Smooth muscle cell (in vitro differentiated cells): ENCODE data around the gene AHCYL2. TPM values are rescaled to one million over a fixed set of nuclear protein-coding genes. Genes with fewer than 3 reads are reported as not detected.

Source experiments
- DNase-seq: peaks from one replicate; lab custom pipeline; 2025; ENCODE audit not compliant: unreplicated experiment; lab: John Stamatoyannopoulos, UW
- H2AFZ ChIP-seq: fragments of 200-600 bp; sonication (generic); 2 replicates; pipeline ENCODE4 v1.6.0; 2016; ENCODE audit warnings: antibody characterized with exemption, low read depth, mild to moderate bottlenecking
- H3F3A ChIP-seq: fragments of 200-600 bp; sonication (generic); 2 replicates; pipeline ENCODE4 v1.6.0; 2017; ENCODE audit warnings: antibody characterized with exemption, low read depth
- H3K27ac ChIP-seq: fragments of 200-600 bp; sonication (generic); 2 replicates; pipeline ENCODE4 v1.5.1; 2016; ENCODE audit warnings: low read depth, mild to moderate bottlenecking
- H3K27me3 ChIP-seq: fragments of 200-600 bp; sonication (generic); 2 replicates; pipeline ENCODE4 v1.6.1; 2016; ENCODE audit warnings: low read depth, mild to moderate bottlenecking
- H3K36me3 ChIP-seq: fragments of 200-600 bp; sonication (generic); 2 replicates; pipeline ENCODE4 v1.5.1; 2016; ENCODE audit warnings: low read depth
- H3K4me1 ChIP-seq: fragments of 200-600 bp; sonication (generic); 2 replicates; pipeline ENCODE4 v1.5.1; 2016; ENCODE audit warnings: low read depth
- H3K4me2 ChIP-seq: fragments of 200-600 bp; sonication (generic); 2 replicates; pipeline ENCODE4 v1.6.0; 2016; ENCODE audit warnings: mild to moderate bottlenecking
- H3K4me3 ChIP-seq: fragments of 200-600 bp; sonication (generic); 2 replicates; pipeline ENCODE4 v1.5.1; 2016; ENCODE audit warnings: mild to moderate bottlenecking
- H3K79me2 ChIP-seq: fragments of 200-600 bp; sonication (generic); 2 replicates; pipeline ENCODE4 v1.6.0; 2016; ENCODE audit warnings: low read depth, mild to moderate bottlenecking
- H3K9ac ChIP-seq: fragments of 200-600 bp; sonication (generic); 2 replicates; pipeline ENCODE4 v1.6.0; 2016; ENCODE audit warnings: low read depth
- H3K9me3 ChIP-seq: fragments of 200-600 bp; sonication (generic); replicated peaks from 2 replicates; pipeline ENCODE4 v1.5.1; 2016; ENCODE audit warnings: low read depth
- H4K20me1 ChIP-seq: fragments of 200-600 bp; sonication (generic); 2 replicates; pipeline ENCODE4 v1.6.0; 2016; ENCODE audit warnings: low read depth
- WGBS: methylation state at CpG from one replicate; pipeline ENCODE4 v1.1.7; 2016; ENCODE audit warnings: low lambda C conversion rate; 5-methylcytosine and 5-hydroxymethylcytosine counted together
- polyA plus RNA-seq: library from polyadenylated mRNA; unstranded; fragments of >200 nt; fragmentation: Nextera tagmentation; extraction: Ambion mirVana; gene quantifications from 2 replicates; pipeline ENCODE4 v1.2.1, GENCODE V29; 2016
- total RNA-seq: library from RNA; depleted of rRNA; stranded (reverse); fragments of >200 nt; gene quantifications from 2 replicates; pipeline ENCODE4 v1.2.3, GENCODE V29; 2014
- TF ChIP-seq, protein P1 (sequence below): fragments of 200-600 bp; sonication (generic); IDR thresholded peaks from 2 replicates; pipeline ENCODE4 v1.5.1; 2017; ENCODE audit warnings: borderline replicate concordance, mild to moderate bottlenecking, antibody characterized with exemption; ENCODE audit not compliant: insufficient read depth, poor library complexity, severe bottlenecking

The AHCYL2 gene
- total and polyA plus RNA-seq, 2 experiments from 2014 or later, result 6.3 to 7.3 TPM

DNA sequence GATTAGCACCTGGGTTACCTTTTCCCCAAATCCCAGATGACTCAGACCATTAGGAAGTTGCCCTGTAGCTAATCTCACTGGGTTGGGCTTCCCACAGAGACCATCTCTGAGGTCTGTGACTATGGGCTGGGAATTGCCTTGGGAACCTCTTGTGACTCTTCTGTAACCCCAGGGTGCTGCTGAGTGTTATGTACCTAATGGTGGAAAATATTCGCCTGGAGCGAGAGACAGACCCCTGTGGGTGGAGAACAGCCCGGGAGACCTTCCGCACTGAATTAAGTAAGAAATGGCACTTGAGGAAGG is 229.4 kb downstream of the AHCYL2 start:
- H3F3A ChIP-seq, result no peaks in the 10 kb centered on the region
- DNase-seq, result no peak
- no peak overlapping the region for H2AFZ ChIP-seq
- no peaks in the 10 kb centered on the region for H3K27me3 ChIP-seq
- H3K9ac ChIP-seq, result no peak overlapping the region
- H3K4me3 ChIP-seq, result no peak overlapping the region
- no peak overlapping the region for H3K27ac ChIP-seq
- TF ChIP-seq, protein P1, sequence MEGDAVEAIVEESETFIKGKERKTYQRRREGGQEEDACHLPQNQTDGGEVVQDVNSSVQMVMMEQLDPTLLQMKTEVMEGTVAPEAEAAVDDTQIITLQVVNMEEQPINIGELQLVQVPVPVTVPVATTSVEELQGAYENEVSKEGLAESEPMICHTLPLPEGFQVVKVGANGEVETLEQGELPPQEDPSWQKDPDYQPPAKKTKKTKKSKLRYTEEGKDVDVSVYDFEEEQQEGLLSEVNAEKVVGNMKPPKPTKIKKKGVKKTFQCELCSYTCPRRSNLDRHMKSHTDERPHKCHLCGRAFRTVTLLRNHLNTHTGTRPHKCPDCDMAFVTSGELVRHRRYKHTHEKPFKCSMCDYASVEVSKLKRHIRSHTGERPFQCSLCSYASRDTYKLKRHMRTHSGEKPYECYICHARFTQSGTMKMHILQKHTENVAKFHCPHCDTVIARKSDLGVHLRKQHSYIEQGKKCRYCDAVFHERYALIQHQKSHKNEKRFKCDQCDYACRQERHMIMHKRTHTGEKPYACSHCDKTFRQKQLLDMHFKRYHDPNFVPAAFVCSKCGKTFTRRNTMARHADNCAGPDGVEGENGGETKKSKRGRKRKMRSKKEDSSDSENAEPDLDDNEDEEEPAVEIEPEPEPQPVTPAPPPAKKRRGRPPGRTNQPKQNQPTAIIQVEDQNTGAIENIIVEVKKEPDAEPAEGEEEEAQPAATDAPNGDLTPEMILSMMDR, result no peak
- WGBS, result 75% methylated on average over 4 of the region's 4 CpGs
- no peaks in the 10 kb centered on the region for H3K9me3 ChIP-seq
- no peaks in the 10 kb centered on the region for H4K20me1 ChIP-seq
- H3K36me3 ChIP-seq, result no peaks in the 10 kb centered on the region
- no peak overlapping the region for H3K4me2 ChIP-seq
- H3K79me2 ChIP-seq, result no peaks in the 10 kb centered on the region
- H3K4me1 ChIP-seq, result no peaks in the 10 kb centered on the region

DNA sequence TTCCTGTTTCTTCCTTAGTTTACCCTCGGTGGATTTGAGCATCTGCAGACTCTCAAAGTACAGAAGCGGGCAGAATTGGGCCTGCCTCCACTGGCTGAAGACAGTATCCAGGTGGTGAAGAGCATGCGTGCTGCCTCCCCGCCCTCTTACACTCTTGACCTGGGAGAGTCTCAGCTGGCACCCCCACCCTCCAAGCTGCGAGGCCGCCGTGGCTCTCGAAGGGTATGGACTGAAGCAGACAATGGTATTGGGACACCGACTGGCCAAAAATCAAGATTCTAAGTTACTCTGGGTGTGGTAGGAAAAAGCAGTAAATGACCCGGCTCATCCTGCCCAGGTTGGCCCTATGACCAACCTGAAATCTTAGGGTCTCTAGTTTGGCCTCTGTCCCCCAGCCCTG is 231.6 kb downstream of the AHCYL2 start:
- Histone ChIP-seq H3K9me3 (no peaks in the 10 kb centered on the region), H3K4me3 (no peak overlapping the region), H3F3A (no peaks in the 10 kb centered on the region), H3K9ac (no peak overlapping the region), H3K36me3 (no peaks in the 10 kb centered on the region), H3K27ac (no peak overlapping the region), H4K20me1 (no peaks in the 10 kb centered on the region), H2AFZ (no peak overlapping the region), H3K79me2 (no peaks in the 10 kb centered on the region), H3K4me2 (no peak overlapping the region), H3K27me3 (no peaks in the 10 kb centered on the region), H3K4me1 (no peaks in the 10 kb centered on the region)
- TF ChIP-seq, protein P1, result no peak
- 95% methylated on average over 10 of the region's 10 CpGs for WGBS
- DNase-seq, result no peak

DNA sequence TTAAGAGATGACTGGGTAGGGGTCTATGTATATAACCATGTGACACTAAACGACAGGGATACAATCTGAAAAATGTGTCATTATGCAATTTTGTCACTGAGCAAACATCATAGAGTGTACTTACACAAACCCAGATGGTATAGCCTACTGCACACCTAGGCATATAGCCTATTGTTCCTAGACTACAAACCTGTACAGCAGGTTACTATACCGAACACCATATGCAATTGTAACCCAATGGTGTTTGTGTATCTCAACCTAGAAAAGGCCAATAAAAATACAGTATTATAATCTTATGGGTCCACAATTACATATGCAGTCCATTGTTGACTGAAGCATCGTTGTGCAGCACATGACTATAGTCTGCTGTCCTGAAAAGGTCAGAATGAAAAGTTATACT is 232.3 kb downstream of the AHCYL2 start:
- Histone ChIP-seq H3K79me2 (no peaks in the 10 kb centered on the region), H3K27me3 (no peaks in the 10 kb centered on the region), H3K9me3 (no peaks in the 10 kb centered on the region), H3F3A (no peaks in the 10 kb centered on the region), H3K36me3 (no peaks in the 10 kb centered on the region), H2AFZ (no peak overlapping the region), H3K4me3 (no peak overlapping the region), H3K9ac (no peak overlapping the region), H3K4me1 (no peaks in the 10 kb centered on the region), H3K4me2 (no peak overlapping the region), H3K27ac (no peak overlapping the region), H4K20me1 (no peaks in the 10 kb centered on the region)
- TF ChIP-seq, protein P1, result no peak
- WGBS, result 94% methylated on average over 3 of the region's 3 CpGs
- DNase-seq, result no peak

DNA sequence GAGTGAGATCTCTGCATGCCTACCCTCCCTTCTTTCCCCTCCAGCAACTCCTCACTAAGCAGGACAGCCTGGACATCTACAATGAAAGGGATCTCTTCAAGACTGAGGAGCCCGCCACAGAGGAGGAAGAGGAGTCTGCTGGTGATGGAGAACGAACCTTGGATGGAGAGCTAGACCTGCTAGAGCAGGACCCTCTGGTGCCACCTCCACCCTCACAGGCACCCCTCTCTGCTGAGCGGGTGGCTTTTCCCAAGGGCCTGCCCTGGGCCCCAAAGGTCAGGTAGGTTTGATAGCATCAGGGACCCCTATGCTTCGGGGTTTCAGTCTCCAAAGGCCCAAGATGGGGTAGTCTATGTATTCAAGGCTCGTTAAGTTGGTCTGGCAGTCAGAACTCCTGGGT is 233.3 kb downstream of the AHCYL2 start:
- H3K4me2 ChIP-seq, result no peak overlapping the region
- H3K36me3 ChIP-seq, result no peaks in the 10 kb centered on the region
- no peaks in the 10 kb centered on the region for H3F3A ChIP-seq
- TF ChIP-seq, protein P1, result no peak
- H3K79me2 ChIP-seq, result no peaks in the 10 kb centered on the region
- no peaks in the 10 kb centered on the region for H4K20me1 ChIP-seq
- no peak overlapping the region for H3K4me3 ChIP-seq
- no peaks in the 10 kb centered on the region for H3K4me1 ChIP-seq
- 99% methylated on average over 5 of the region's 5 CpGs for WGBS
- H2AFZ ChIP-seq, result no peak overlapping the region
- H3K9ac ChIP-seq, result no peak overlapping the region
- H3K27ac ChIP-seq, result no peak overlapping the region
- DNase-seq, result no peak
- H3K27me3 ChIP-seq, result no peaks in the 10 kb centered on the region
- no peaks in the 10 kb centered on the region for H3K9me3 ChIP-seq
